Gastrocnemius medialis (tissue), 4 donors: ENCODE data around the gene TERT. TPM values are rescaled to one million over a fixed set of nuclear protein-coding genes. Genes with fewer than 3 reads are reported as not detected.
"Not testable (repeated sequence)": the region's sequence is repeated elsewhere in the genome, so short reads cannot be mapped to it uniquely, and the experiment has no call there.

Experiments used
- ATAC-seq, 2 donors: fragments of 150-250 bp; one replicate each; pipeline ENCODE4 v1.9.1; 2016
- DNase-seq, 2 donors: peaks; one replicate each; pipeline ENCODE4 v3.0.0-alpha.2; 2019
- H3K27ac ChIP-seq, 4 donors: fragments of 200-600 bp; sonication (generic); 1 replicate in 1 of 4; 2 replicates in 3 of 4; pipeline ENCODE4 v1.5.1; 2016 to 2018; ENCODE audit warnings: mild to moderate bottlenecking in 2 of 4, moderate library complexity in 1 of 4
- H3K27me3 ChIP-seq, 3 donors: fragments of 200-600 bp; sonication (generic) in 2 of 3; 1 replicate in 1 of 3; 2 replicates in 2 of 3; pipeline versions ENCODE4 v1.5.1 to v1.6.0; 2016 to 2019; ENCODE audit warnings: mild to moderate bottlenecking in 1 of 3, moderate library complexity in 1 of 3
- H3K36me3 ChIP-seq, 2 donors: fragments of 200-600 bp; sonication (generic) in 1 of 2; one replicate each; pipeline ENCODE4 v1.5.1; 2017 to 2018
- H3K4me1 ChIP-seq, 2 donors: fragments of 200-600 bp; sonication (generic) in 1 of 2; one replicate each; pipeline ENCODE4 v1.5.1; 2016 to 2017; ENCODE audit warnings: mild to moderate bottlenecking in 2 of 2
- H3K4me3 ChIP-seq, 4 donors: fragments of 200-600 bp; sonication (generic) in 3 of 4; 1 replicate in 1 of 4; 2 replicates in 3 of 4; pipeline ENCODE4 v1.5.1; 2016 to 2019; ENCODE audit warnings: mild to moderate bottlenecking in 2 of 4
- H3K9me3 ChIP-seq, 3 donors: fragments of 200-600 bp; sonication (generic) in 2 of 3; 1 replicate in 1 of 3; 2 replicates in 2 of 3; pipeline ENCODE4 v1.5.1; 2016 to 2019
- CTCF ChIP-seq, 5 experiments: fragments of 450-650 bp in 3 of 5; fragments of 200-600 bp in 2 of 5; sonication (generic) in 2 of 5; IDR thresholded peaks in 4 of 5; conservative IDR thresholded peaks in 1 of 5; 1 replicate in 4 of 5; 2 replicates in 1 of 5; pipeline ENCODE4 v1.5.1; 2016 to 2019; ENCODE audit warnings: antibody characterized with exemption in 5 of 5, mild to moderate bottlenecking in 3 of 5, moderate library complexity in 3 of 5
- POLR2A ChIP-seq, 2 donors: fragments of 450-650 bp; IDR thresholded peaks; one replicate each; pipeline ENCODE4 v1.6.1; 2017; ENCODE audit warnings: antibody characterized with exemption in 2 of 2, mild to moderate bottlenecking in 2 of 2, moderate library complexity in 2 of 2
- in situ Hi-C, 4 donors: fragments of 200-750 bp; cut with MboI; loops; one replicate each; pipeline versions ENCODE4 v1.15.0 to v1.8.0; 2017; ENCODE audit warnings: low sequenced_read_pairs in 4 of 4
- intact Hi-C: fragments of 100-400 bp; cut with DNase I; formaldehyde crosslinking; loops from one replicate; pipeline ENCODE4 v1.15.1; 2023; ENCODE audit warnings: low total_unique reads
- total RNA-seq, 4 donors: library from RNA; depleted of rRNA; stranded (reverse); fragments of >200 nt; gene quantifications; one replicate each; pipeline versions ENCODE4 v1.1.0 to v1.2.3, GENCODE V29; 2016

Gene TERT
- total RNA-seq, 4 donors from 2014 or later, result not detected

GRCh38 chr5:1331861-1332405 is 37.1 kb upstream of the TERT start:
- Histone ChIP-seq H3K4me1 (no peaks in the 10 kb centered on the region), H3K27me3 (no peaks in the 10 kb centered on the region), H3K27ac (no peak overlapping the region), H3K36me3 (peaks cover 6 to 68% of the 10 kb centered on the region in 2 donors), H3K9me3 (no peaks in the 10 kb centered on the region), H3K4me3 (no peak overlapping the region)
- no peak for ATAC-seq
- intact Hi-C loops (no loop called here), in situ Hi-C loops (no loop called here)
- TF ChIP-seq POLR2A (IDR thresholded peaks at IDR 0.05), result no peak
- no peak for TF ChIP-seq CTCF (IDR thresholded peaks at IDR 0.05 in 4 of 5, conservative IDR thresholded peaks at IDR 0.05 in 1 of 5)
- no peak for DNase-seq

GRCh38 chr5:1330847-1331831 is 36.3 kb upstream of the TERT start:
- intact Hi-C loops (no loop called here), in situ Hi-C loops (no loop called here)
- ATAC-seq (no peak), DNase-seq (no peak)
- Histone ChIP-seq H3K4me3 (no peak overlapping the region), H3K36me3 (peaks cover 6 to 60% of the 10 kb centered on the region in 2 donors), H3K9me3 (no peaks in the 10 kb centered on the region), H3K27ac (peak overlapping the region in 1 of 4 donors; percentile 36), H3K27me3 (no peaks in the 10 kb centered on the region), H3K4me1 (no peaks in the 10 kb centered on the region)
- TF ChIP-seq CTCF (IDR thresholded peaks at IDR 0.05 in 4 of 5, conservative IDR thresholded peaks at IDR 0.05 in 1 of 5) (no peak), POLR2A (IDR thresholded peaks at IDR 0.05) (no peak)

- peak in 1 of 2 donors; percentile 44 for DNase-seq
- in situ Hi-C loops, result no loop called here
- peaks cover 6 to 54% of the 10 kb centered on the region in 2 donors for H3K36me3 ChIP-seq
Observed at GRCh38 chr5:1330146-1330846, 35.4 kb upstream of the TERT start.

GRCh38 chr5:1329111-1329579 is 34.3 kb upstream of the TERT start:
- intact Hi-C loops (no loop called here), in situ Hi-C loops (no loop called here)
- H3K27ac ChIP-seq, result no peak overlapping the region
- H3K4me1 ChIP-seq, result peaks cover 7 to 11% of the 10 kb centered on the region in 2 donors
- no peaks in the 10 kb centered on the region for H3K9me3 ChIP-seq
- ATAC-seq, result no peak
- DNase-seq, result no peak
- no peaks in the 10 kb centered on the region for H3K27me3 ChIP-seq
- no peak overlapping the region for H3K4me3 ChIP-seq
- peaks cover 6 to 49% of the 10 kb centered on the region in 2 donors for H3K36me3 ChIP-seq
- TF ChIP-seq POLR2A (IDR thresholded peaks at IDR 0.05) (no peak), CTCF (IDR thresholded peaks at IDR 0.05 in 4 of 5, conservative IDR thresholded peaks at IDR 0.05 in 1 of 5) (no peak)

More at GRCh38 chr5:1330146-1330846, 35.4 kb upstream of the TERT start:
- no peak overlapping the region for H3K4me3 ChIP-seq
- H3K27ac ChIP-seq, result peak overlapping the region in 1 of 4 donors; percentile 36
- TF ChIP-seq POLR2A (IDR thresholded peaks at IDR 0.05), result no peak
- TF ChIP-seq CTCF (IDR thresholded peaks at IDR 0.05 in 4 of 5, conservative IDR thresholded peaks at IDR 0.05 in 1 of 5), result no peak
- ATAC-seq, result peak; percentile 50 to 76
- peaks cover 1% of the 10 kb centered on the region in 2 donors for H3K4me1 ChIP-seq
- intact Hi-C loops, result no loop called here
- no peaks in the 10 kb centered on the region for H3K9me3 ChIP-seq
- H3K27me3 ChIP-seq, result no peaks in the 10 kb centered on the region

- H3K27ac ChIP-seq, DNase-seq, ATAC-seq, H3K9me3 ChIP-seq, H3K27me3 ChIP-seq, H3K4me3 ChIP-seq, intact Hi-C loops, in situ Hi-C loops: not testable (repeated sequence)
- Histone ChIP-seq H3K4me1 (peaks cover 7 to 12% of the 10 kb centered on the region in 2 donors), H3K36me3 (peaks cover 2 to 47% of the 10 kb centered on the region in 2 donors)
Observed at GRCh38 chr5:1328237-1329110, 33.6 kb upstream of the TERT start.

- H3K4me3 ChIP-seq, ATAC-seq, H3K9me3 ChIP-seq, H3K27ac ChIP-seq, DNase-seq, H3K27me3 ChIP-seq, in situ Hi-C loops, intact Hi-C loops: not testable (repeated sequence)
- peaks cover 0 to 47% of the 10 kb centered on the region in 2 donors for H3K36me3 ChIP-seq
- H3K4me1 ChIP-seq, result peaks cover 7 to 12% of the 10 kb centered on the region in 2 donors
Observed at GRCh38 chr5:1326901-1327756, 32.3 kb upstream of the TERT start.
